Loucy (cell line): Measurements from ENCODE around the gene SPATA25.

Source experiments
- H2AFZ ChIP-seq: fragments of 200-600 bp; sonication (generic); 2 replicates; pipeline ENCODE4 v1.6.0; 2016; ENCODE audit warnings: antibody characterized with exemption, mild to moderate bottlenecking, low read length, moderate library complexity
- H3F3A ChIP-seq: fragments of 200-600 bp; 2 replicates; pipeline ENCODE4 v1.6.0; 2016; ENCODE audit warnings: antibody characterized with exemption, low read depth, mild to moderate bottlenecking
- H3K27me3 ChIP-seq: fragments of 200-600 bp; sonication (generic); 2 replicates; pipeline ENCODE4 v1.6.1; 2014; ENCODE audit warnings: low read length, mild to moderate bottlenecking; ENCODE audit not compliant: insufficient read depth, poor library complexity, severe bottlenecking
- H3K36me3 ChIP-seq: fragments of 200-600 bp; sonication (generic); 2 replicates; pipeline ENCODE4 v1.6.1; 2016; ENCODE audit warnings: low read length; ENCODE audit not compliant: insufficient read depth
- H3K4me1 ChIP-seq: fragments of 200-600 bp; sonication (generic); 2 replicates; pipeline ENCODE4 v1.5.1; 2014; ENCODE audit warnings: low read length, mild to moderate bottlenecking; ENCODE audit not compliant: insufficient read depth, poor library complexity, severe bottlenecking
- H3K4me2 ChIP-seq: fragments of 200-600 bp; sonication (generic); 2 replicates; pipeline ENCODE4 v1.6.0; 2014; ENCODE audit warnings: antibody characterized with exemption, low read length, low read depth, mild to moderate bottlenecking; ENCODE audit not compliant: poor library complexity, severe bottlenecking
- H3K4me3 ChIP-seq: fragments of 200-600 bp; sonication (generic); 2 replicates; pipeline ENCODE4 v1.5.1; 2014; ENCODE audit warnings: low read length, mild to moderate bottlenecking, mixed read lengths; ENCODE audit not compliant: poor library complexity, severe bottlenecking
- H3K79me2 ChIP-seq: fragments of 200-600 bp; sonication (generic); 2 replicates; pipeline ENCODE4 v1.6.1; 2014; ENCODE audit warnings: low read length; ENCODE audit not compliant: insufficient read depth
- H3K9ac ChIP-seq: fragments of 200-600 bp; sonication (generic); 2 replicates; pipeline ENCODE4 v1.6.0; 2014; ENCODE audit warnings: mild to moderate bottlenecking, low read depth, low read length, moderate library complexity; ENCODE audit not compliant: poor library complexity, severe bottlenecking
- H3K9me2 ChIP-seq: fragments of 200-600 bp; sonication (generic); replicated peaks from 2 replicates; pipeline ENCODE4 v1.6.1; 2016; ENCODE audit warnings: low read depth, low read length, mixed read lengths
- H3K9me3 ChIP-seq: fragments of 200-600 bp; sonication (generic); 2 replicates; pipeline ENCODE4 v1.6.1; 2014; ENCODE audit warnings: mild to moderate bottlenecking, antibody characterized with exemption, low read length, low read depth; ENCODE audit not compliant: insufficient read depth
- H4K20me1 ChIP-seq: fragments of 200-600 bp; sonication (generic); 2 replicates; pipeline ENCODE4 v1.6.0; 2014; ENCODE audit warnings: antibody characterized with exemption, low read length, mild to moderate bottlenecking; ENCODE audit not compliant: insufficient read depth, poor library complexity, severe bottlenecking
- CTCF ChIP-seq: fragments of 200-600 bp; sonication (generic); conservative IDR thresholded peaks from 2 replicates; pipeline ENCODE4 v1.5.1; 2014; ENCODE audit warnings: mild to moderate bottlenecking, antibody characterized with exemption, low read length
- EZH2phosphoT487 ChIP-seq: fragments of 200-600 bp; IDR thresholded peaks from 2 replicates; pipeline ENCODE4 v1.6.1; 2018; ENCODE audit warnings: antibody characterized with exemption, mild to moderate bottlenecking, moderate library complexity, borderline replicate concordance

SPATA25 gene

DNA sequence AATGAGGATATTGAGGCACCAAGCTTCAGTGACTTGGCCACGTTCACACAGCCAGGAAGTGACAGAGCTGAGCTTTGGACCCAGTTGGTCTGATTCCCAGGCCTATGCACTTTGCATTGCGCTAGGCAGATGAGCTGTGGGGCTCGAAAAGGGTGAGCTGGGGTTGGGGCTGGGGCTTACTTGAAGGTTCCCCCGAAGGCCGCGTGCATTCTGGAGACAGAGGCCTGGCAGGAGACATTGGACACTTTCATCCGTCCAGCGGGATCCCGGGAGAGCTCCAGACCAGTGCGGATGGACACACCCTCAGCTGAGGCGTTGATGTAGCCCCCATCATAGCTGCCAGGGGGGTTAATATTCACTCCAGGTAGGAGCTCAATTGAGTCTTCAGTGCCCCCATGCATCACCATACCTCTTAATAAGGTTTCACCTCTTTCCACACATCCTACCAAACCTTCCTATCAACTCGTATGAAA is 21.9 kb upstream of the SPATA25 start:
- Histone ChIP-seq H3K27me3 (no peaks in the 10 kb centered on the region), H3F3A (no peaks in the 10 kb centered on the region), H3K36me3 (no peaks in the 10 kb centered on the region), H3K4me3 (no peak overlapping the region), H2AFZ (no peak overlapping the region), H3K9ac (no peak overlapping the region), H4K20me1 (no peaks in the 10 kb centered on the region), H3K9me3 (no peaks in the 10 kb centered on the region), H3K79me2 (no peaks in the 10 kb centered on the region), H3K9me2 (no peaks in the 10 kb centered on the region), H3K4me2 (no peak overlapping the region), H3K4me1 (peaks cover 13% of the 10 kb centered on the region)
- TF ChIP-seq CTCF (no peak), EZH2phosphoT487 (no peak)

- Histone ChIP-seq H3K36me3 (no peaks in the 10 kb centered on the region), H3K9me2 (no peaks in the 10 kb centered on the region), H3K9me3 (no peaks in the 10 kb centered on the region), H3K4me2 (no peak overlapping the region), H3K9ac (no peak overlapping the region), H3K4me3 (no peak overlapping the region), H3K79me2 (no peaks in the 10 kb centered on the region), H3F3A (no peaks in the 10 kb centered on the region), H2AFZ (no peak overlapping the region), H4K20me1 (no peaks in the 10 kb centered on the region), H3K4me1 (peaks cover 13% of the 10 kb centered on the region), H3K27me3 (no peaks in the 10 kb centered on the region)
- TF ChIP-seq CTCF (no peak), EZH2phosphoT487 (no peak)
Measured at GRCh38 chr20:45908084-45908483, 20.7 kb upstream of the SPATA25 start.

GRCh38 chr20:45907219-45907948 is 20.0 kb upstream of the SPATA25 start:
- Histone ChIP-seq H3K4me1 (peaks cover 13% of the 10 kb centered on the region), H3K9me2 (no peaks in the 10 kb centered on the region), H4K20me1 (no peaks in the 10 kb centered on the region), H3K4me3 (no peak overlapping the region), H3F3A (no peaks in the 10 kb centered on the region), H2AFZ (no peak overlapping the region), H3K36me3 (no peaks in the 10 kb centered on the region), H3K79me2 (no peaks in the 10 kb centered on the region), H3K9ac (no peak overlapping the region), H3K4me2 (no peak overlapping the region), H3K27me3 (no peaks in the 10 kb centered on the region), H3K9me3 (no peaks in the 10 kb centered on the region)
- TF ChIP-seq CTCF: no peak
- no peak for TF ChIP-seq EZH2phosphoT487
